MCF 10A (cell line): ENCODE results near the gene CORO7. TPM values are rescaled to one million over a fixed set of nuclear protein-coding genes. Genes with fewer than 3 reads are reported as not detected.

ENCODE experiments used
- BruUV-seq: library from RNA; stranded (reverse); fragments of 400-500 nt; replicated peaks from 2 replicates; lab custom pipeline; 2021; lab: Mats Ljungman, UMichigan
- CTCF ChIA-PET: fragments of 300-600 bp; sonication (Branson Sonifier 250); formaldehyde crosslinking; extraction: SDS; loops from one replicate; lab custom pipeline; 2021; ENCODE audit warnings: antibody characterized with exemption, inconsistent platforms; lab: Yijun Ruan, JAX
- POLR2A ChIA-PET: fragments of 300-600, 350-650 bp; sonication (Branson Sonifier 250); formaldehyde crosslinking; extraction: SDS; loops from one replicate; lab custom pipeline; 2020; ENCODE audit warnings: antibody characterized with exemption, inconsistent platforms; lab: Yijun Ruan, JAX
- DNase-seq: peaks from one replicate; pipeline ENCODE4 v3.0.0-alpha.2; 2018; ENCODE audit not compliant: unreplicated experiment
- H3K27ac Mint-ChIP-seq: one replicate; pipeline ENCODE4 v1.8.0; 2022; ENCODE audit warnings: mild to moderate bottlenecking, low read depth, mixed read lengths; ENCODE audit not compliant: unreplicated experiment
- H3K27me3 Mint-ChIP-seq: one replicate; pipeline ENCODE4 v1.8.0; 2022; ENCODE audit warnings: mixed read lengths; ENCODE audit not compliant: insufficient read depth, unreplicated experiment
- H3K36me3 Mint-ChIP-seq: one replicate; pipeline ENCODE4 v1.8.0; 2022; ENCODE audit warnings: mild to moderate bottlenecking, moderate library complexity, mixed read lengths; ENCODE audit not compliant: insufficient read depth, unreplicated experiment
- H3K4me1 Mint-ChIP-seq: one replicate; pipeline ENCODE4 v1.8.0; 2022; ENCODE audit warnings: mixed read lengths; ENCODE audit not compliant: insufficient read depth, unreplicated experiment
- H3K4me3 Mint-ChIP-seq: one replicate; pipeline ENCODE4 v1.8.0; 2022; ENCODE audit warnings: mild to moderate bottlenecking, moderate library complexity, mixed read lengths; ENCODE audit not compliant: unreplicated experiment
- H3K9me3 Mint-ChIP-seq: one replicate; pipeline ENCODE4 v1.8.0; 2022; ENCODE audit warnings: mixed read lengths; ENCODE audit not compliant: unreplicated experiment
- CTCF ChIP-seq: fragments of 200-600 bp; IDR thresholded peaks from one replicate; pipeline ENCODE4 v1.8.0; 2022; ENCODE audit warnings: antibody characterized with exemption, mild to moderate bottlenecking; ENCODE audit not compliant: unreplicated experiment
- intact Hi-C: fragments of 100-400 bp; cut with micrococcal nuclease; formaldehyde crosslinking; loops from 2 replicates; pipeline ENCODE4 v1.14.1; 2022
- total RNA-seq: library from RNA; stranded (reverse); gene quantifications from 2 replicates; pipeline ENCODE4 v1.2.3, GENCODE V29; 2022

Gene CORO7
- total RNA-seq, 1 experiment from 2014 or later = 20.3 TPM

- Mint-ChIP-seq H3K4me3 (no peak overlapping the region), H3K27ac (no peak overlapping the region), H3K36me3 (peaks cover 12% of the 10 kb centered on the region), H3K27me3 (no peaks in the 10 kb centered on the region), H3K9me3 (no peaks in the 10 kb centered on the region), H3K4me1 (peaks cover 11% of the 10 kb centered on the region)
- TF ChIP-seq CTCF = no peak
- BruUV-seq = no TSS peak
- no peak for DNase-seq
- ChIA-PET CTCF (interaction anchor here (0.6 to 1.4 kb wide), 3 partner anchors 11 to 20 kb away, joined by 3 to 6 read pairs (median 4); no protein-coding TSS in a partner anchor), POLR2A (no interaction called here)
- intact Hi-C loops = no loop called here
Observed at GRCh38 chr16:4381935-4382794, 34.2 kb downstream of the CORO7 start.

- CTCF ChIA-PET = interaction anchor here (0.6 to 1.4 kb wide), 2 partner anchors 11 to 21 kb away, joined by 3 to 6 read pairs; no protein-coding TSS in a partner anchor
- TF ChIP-seq CTCF = no peak
- BruUV-seq = no TSS peak
- Mint-ChIP-seq H3K36me3 (peaks cover 12% of the 10 kb centered on the region), H3K27me3 (no peaks in the 10 kb centered on the region), H3K9me3 (no peaks in the 10 kb centered on the region), H3K27ac (no peak overlapping the region), H3K4me3 (no peak overlapping the region), H3K4me1 (peaks cover 11% of the 10 kb centered on the region)
- POLR2A ChIA-PET = interaction anchor here (0.7 kb wide), 1 partner anchor 10 kb away, joined by 3 read pairs; no protein-coding TSS in a partner anchor
- intact Hi-C loops = no loop called here
- DNase-seq = no peak
Observed at GRCh38 chr16:4381072-4381934, 35.1 kb downstream of the CORO7 start.

- no peak for TF ChIP-seq CTCF
- Mint-ChIP-seq H3K9me3 (no peaks in the 10 kb centered on the region), H3K4me3 (no peak overlapping the region), H3K4me1 (peaks cover 18% of the 10 kb centered on the region), H3K27ac (no peak overlapping the region), H3K27me3 (no peaks in the 10 kb centered on the region), H3K36me3 (peaks cover 10% of the 10 kb centered on the region)
- ChIA-PET POLR2A (no interaction called here), CTCF (interaction anchor here (3.2 kb wide), 1 partner anchor 22 kb away, joined by 17 read pairs; no protein-coding TSS in a partner anchor)
- intact Hi-C loops = no loop called here
- DNase-seq = no peak
- BruUV-seq = no TSS peak
Observed at GRCh38 chr16:4380119-4381063, 36.0 kb downstream of the CORO7 start.
